ENCODE data around the gene IL21R. TPM values are rescaled to one million over a fixed set of nuclear protein-coding genes. Genes with fewer than 3 reads are reported as not detected.

Gene IL21R
- total RNA-seq, 1 donor from 2014 or later = 0.98 TPM

- Histone ChIP-seq H3K4me1 (no peaks in the 10 kb centered on the region), H3K36me3 (no peaks in the 10 kb centered on the region), H3K9me3 (no peaks in the 10 kb centered on the region), H3K27me3 (no peaks in the 10 kb centered on the region), H3K4me3 (no peak overlapping the region), H3K27ac (no peak overlapping the region)
- TF ChIP-seq POLR2A (IDR thresholded peaks at IDR 0.05) (no peak), CTCF (IDR thresholded peaks at IDR 0.05) (no peak), POLR2AphosphoS5 (IDR thresholded peaks at IDR 0.05; ENCODE audit: insufficient read depth in 1 of 2, low read depth in 1 of 2) (no peak)
- DNase-seq (ENCODE audit: extremely low spot score in 2 of 2) = peak; percentile 47 to 81
- intact Hi-C loops (cut with DNase I) = no loop called here
Observed at GRCh38 chr16:27427538-27427937, 25.6 kb downstream of the IL21R start.

- DNase-seq (ENCODE audit: extremely low spot score in 2 of 2) = peak; percentile 58 to 93
- Histone ChIP-seq H3K4me1 (no peaks in the 10 kb centered on the region), H3K4me3 (no peak overlapping the region), H3K27ac (no peak overlapping the region), H3K9me3 (no peaks in the 10 kb centered on the region), H3K27me3 (no peaks in the 10 kb centered on the region), H3K36me3 (no peaks in the 10 kb centered on the region)
- no peak for TF ChIP-seq CTCF (IDR thresholded peaks at IDR 0.05)
- TF ChIP-seq POLR2AphosphoS5 (IDR thresholded peaks at IDR 0.05; ENCODE audit: insufficient read depth in 1 of 2, low read depth in 1 of 2) = no peak
- no peak for TF ChIP-seq POLR2A (IDR thresholded peaks at IDR 0.05)
- intact Hi-C loops (cut with DNase I) = no loop called here
Observed at GRCh38 chr16:27428026-27428785, 26.2 kb downstream of the IL21R start.

- intact Hi-C loops (cut with DNase I) = no loop called here
- Histone ChIP-seq H3K27ac (no peak overlapping the region), H3K9me3 (no peaks in the 10 kb centered on the region), H3K4me3 (no peak overlapping the region), H3K27me3 (no peaks in the 10 kb centered on the region), H3K4me1 (no peaks in the 10 kb centered on the region), H3K36me3 (no peaks in the 10 kb centered on the region)
- DNase-seq (ENCODE audit: extremely low spot score in 2 of 2) = peak in 1 of 2 donors; percentile 25
- TF ChIP-seq CTCF (IDR thresholded peaks at IDR 0.05) (no peak), POLR2AphosphoS5 (IDR thresholded peaks at IDR 0.05; ENCODE audit: insufficient read depth in 1 of 2, low read depth in 1 of 2) (no peak), POLR2A (IDR thresholded peaks at IDR 0.05) (no peak)
Observed at GRCh38 chr16:27429330-27429871, 27.4 kb downstream of the IL21R start.

- intact Hi-C loops (cut with DNase I) = no loop called here
- no peak overlapping the region for H3K4me3 ChIP-seq
- DNase-seq (ENCODE audit: extremely low spot score in 2 of 2) = peak in 1 of 2 donors; percentile 67
- no peak for TF ChIP-seq POLR2A (IDR thresholded peaks at IDR 0.05)
- H3K9me3 ChIP-seq = no peaks in the 10 kb centered on the region
- H3K36me3 ChIP-seq = no peaks in the 10 kb centered on the region
- no peaks in the 10 kb centered on the region for H3K4me1 ChIP-seq
- H3K27ac ChIP-seq = no peak overlapping the region
- no peaks in the 10 kb centered on the region for H3K27me3 ChIP-seq
Observed at GRCh38 chr16:27429981-27430441, 28.0 kb downstream of the IL21R start.

- TF ChIP-seq POLR2A (IDR thresholded peaks at IDR 0.05) (no peak), CTCF (IDR thresholded peaks at IDR 0.05) (no peak), POLR2AphosphoS5 (IDR thresholded peaks at IDR 0.05; ENCODE audit: insufficient read depth in 1 of 2, low read depth in 1 of 2) (no peak)
- H3K4me3 ChIP-seq = no peak overlapping the region
- H3K27me3 ChIP-seq = no peaks in the 10 kb centered on the region
- intact Hi-C loops (cut with DNase I) = no loop called here
- no peaks in the 10 kb centered on the region for H3K4me1 ChIP-seq
- DNase-seq (ENCODE audit: extremely low spot score in 2 of 2) = peak; percentile 40 to 42
- no peaks in the 10 kb centered on the region for H3K36me3 ChIP-seq
- no peak overlapping the region for H3K27ac ChIP-seq
- H3K9me3 ChIP-seq = no peaks in the 10 kb centered on the region
Observed at GRCh38 chr16:27430512-27430911, 28.5 kb downstream of the IL21R start.

All from vagina (tissue), 2 donors.